Naive thymus-derived CD4-positive, alpha-beta T cell (primary cell): ENCODE measurements around the gene SPACA7. TPM values are rescaled to one million over a fixed set of nuclear protein-coding genes. Genes with fewer than 3 reads are reported as not detected.

ENCODE experiments used
- ATAC-seq: fragments of 150-1000 bp; cut with Tn5 transposase; 2 replicates; pipeline ENCODE4 v1.10.0; 2021; ENCODE audit warnings: mild to moderate bottlenecking, moderate library complexity
- CTCF ChIA-PET: fragments of 350-600 bp; sonication (Branson Sonifier 250); formaldehyde crosslinking; loops from one replicate; lab custom pipeline; 2021; ENCODE audit warnings: antibody characterized with exemption; lab: Charles Lee
- POLR2A ChIA-PET: fragments of 350-600 bp; sonication (Branson Sonifier 250); formaldehyde crosslinking; loops from one replicate; lab custom pipeline; 2021; ENCODE audit warnings: antibody characterized with exemption, inconsistent platforms; lab: Charles Lee
- DNase-seq, 9 donors: peaks; one replicate each; pipeline versions ENCODE4 v3.0.0 to v3.0.0-alpha.2; 2020 to 2022; ENCODE audit warnings: mixed read lengths in 1 of 9
- H3K27ac ChIP-seq: one replicate; pipeline ENCODE4 v1.7.0; 2013; ENCODE audit warnings: mild to moderate bottlenecking, low read depth, low read length, moderate library complexity
- H3K27me3 ChIP-seq, 2 donors: one replicate each; pipeline ENCODE4 v1.7.0; 2013; ENCODE audit warnings: low read length in 2 of 2, mild to moderate bottlenecking in 2 of 2, moderate library complexity in 2 of 2; ENCODE audit not compliant: control insufficient read depth in 2 of 2, insufficient read depth in 2 of 2
- H3K36me3 ChIP-seq, 3 experiments: 1 replicate in 2 of 3; 2 replicates in 1 of 3; pipeline ENCODE4 v1.7.0; 2013; ENCODE audit warnings: low read length in 3 of 3, mild to moderate bottlenecking in 3 of 3, moderate library complexity in 1 of 3; ENCODE audit not compliant: insufficient read depth in 3 of 3, control insufficient read depth in 2 of 3
- H3K4me1 ChIP-seq, 2 donors: one replicate each; pipeline ENCODE4 v1.7.0; 2013; ENCODE audit warnings: low read length in 2 of 2, mild to moderate bottlenecking in 2 of 2, moderate library complexity in 1 of 2; ENCODE audit not compliant: control insufficient read depth in 2 of 2, insufficient read depth in 2 of 2
- H3K4me3 ChIP-seq: 2 replicates; pipeline ENCODE4 v1.7.0; 2013; ENCODE audit warnings: mild to moderate bottlenecking, low read length
- H3K9me3 ChIP-seq, 3 experiments: 1 replicate in 2 of 3; 2 replicates in 1 of 3; pipeline ENCODE4 v1.7.0; 2013; ENCODE audit warnings: low read length in 3 of 3; ENCODE audit not compliant: control insufficient read depth in 2 of 3
- H3K27ac Mint-ChIP-seq, 9 donors: one replicate each; pipeline ENCODE4 v1.8.0; 2020 to 2022; ENCODE audit warnings: mixed read lengths in 9 of 9, mild to moderate bottlenecking in 8 of 9, moderate library complexity in 5 of 9, inconsistent platforms in 2 of 9
- H3K27me3 Mint-ChIP-seq, 5 donors: one replicate each; pipeline ENCODE4 v1.8.0; 2021 to 2022; ENCODE audit warnings: mixed read lengths in 5 of 5, mild to moderate bottlenecking in 1 of 5
- H3K36me3 Mint-ChIP-seq, 5 donors: one replicate each; pipeline ENCODE4 v1.8.0; 2020 to 2022; ENCODE audit warnings: mixed read lengths in 5 of 5, mild to moderate bottlenecking in 3 of 5, inconsistent platforms in 1 of 5
- H3K4me1 Mint-ChIP-seq, 7 donors: one replicate each; pipeline ENCODE4 v1.8.0; 2020 to 2022; ENCODE audit warnings: mixed read lengths in 7 of 7, mild to moderate bottlenecking in 3 of 7, inconsistent platforms in 1 of 7
- H3K4me3 Mint-ChIP-seq, 10 donors: one replicate each; pipeline ENCODE4 v1.8.0; 2020 to 2022; ENCODE audit warnings: mild to moderate bottlenecking in 10 of 10, mixed read lengths in 10 of 10, moderate library complexity in 6 of 10, inconsistent platforms in 2 of 10
- H3K9me3 Mint-ChIP-seq, 11 donors: one replicate each; pipeline ENCODE4 v1.8.0; 2020 to 2022; ENCODE audit warnings: mixed read lengths in 11 of 11, mild to moderate bottlenecking in 4 of 11, inconsistent platforms in 1 of 11, moderate library complexity in 1 of 11
- intact Hi-C, 2 donors: fragments of 100-400 bp; cut with micrococcal nuclease; formaldehyde crosslinking; loops; one replicate each; pipeline ENCODE4 v1.15.1; 2023
- polyA plus RNA-seq, 2 donors: library from polyadenylated mRNA; unstranded; fragments of 300-500 nt; fragmentation: Illumina TruSeq; gene quantifications; one replicate each; pipeline ENCODE4 v1.2.3, GENCODE V29; 2021
- total RNA-seq, 6 experiments: library from RNA in 5 of 6; stranded (reverse) in 5 of 6; gene quantifications; 1 replicate in 5 of 6; 2 replicates in 1 of 6; pipeline ENCODE4 v1.2.3 and lab custom pipeline; 2021 to 2026

The SPACA7 gene
- total and polyA plus RNA-seq, 7 experiments from 2014 or later: not detected

- H3K27me3 ChIP-seq: no peaks in the 10 kb centered on the region
- H3K9me3 Mint-ChIP-seq: peaks cover 0 to 5% (median 0%) of the 10 kb centered on the region in 11 donors
- DNase-seq (no peak), ATAC-seq (no peak)
- H3K4me1 ChIP-seq: no peaks in the 10 kb centered on the region
- H3K4me1 Mint-ChIP-seq: no peaks in the 10 kb centered on the region
- H3K9me3 ChIP-seq: no peaks in the 10 kb centered on the region
- intact Hi-C loops: no loop called here
- no peak overlapping the region for H3K4me3 ChIP-seq
- H3K27ac ChIP-seq: no peak overlapping the region
- no peaks in the 10 kb centered on the region for H3K36me3 Mint-ChIP-seq
- CTCF ChIA-PET: no interaction called here
- POLR2A ChIA-PET: no interaction called here
- H3K27me3 Mint-ChIP-seq: peaks cover 0 to 28% (median 15%) of the 10 kb centered on the region in 5 donors
- no peak overlapping the region for H3K27ac Mint-ChIP-seq
- no peaks in the 10 kb centered on the region for H3K36me3 ChIP-seq
- no peak overlapping the region for H3K4me3 Mint-ChIP-seq
Measured at GRCh38 chr13:112451512-112452379, 75.6 kb downstream of the SPACA7 start.

- DNase-seq (peak in 1 of 9 donors; percentile 20), ATAC-seq (no peak)
- Histone ChIP-seq H3K27ac (no peak overlapping the region), H3K9me3 (no peaks in the 10 kb centered on the region), H3K4me1 (no peaks in the 10 kb centered on the region), H3K4me3 (no peak overlapping the region), H3K27me3 (no peaks in the 10 kb centered on the region), H3K36me3 (no peaks in the 10 kb centered on the region)
- no peaks in the 10 kb centered on the region for H3K4me1 Mint-ChIP-seq
- peaks cover 0 to 5% (median 0%) of the 10 kb centered on the region in 11 donors for H3K9me3 Mint-ChIP-seq
- ChIA-PET POLR2A (no interaction called here), CTCF (no interaction called here)
- no peak overlapping the region for H3K27ac Mint-ChIP-seq
- H3K36me3 Mint-ChIP-seq: no peaks in the 10 kb centered on the region
- intact Hi-C loops: no loop called here
- H3K27me3 Mint-ChIP-seq: peaks cover 0 to 22% (median 9%) of the 10 kb centered on the region in 5 donors
- no peak overlapping the region for H3K4me3 Mint-ChIP-seq
Measured at GRCh38 chr13:112452380-112453206, 76.4 kb downstream of the SPACA7 start.

DNA sequence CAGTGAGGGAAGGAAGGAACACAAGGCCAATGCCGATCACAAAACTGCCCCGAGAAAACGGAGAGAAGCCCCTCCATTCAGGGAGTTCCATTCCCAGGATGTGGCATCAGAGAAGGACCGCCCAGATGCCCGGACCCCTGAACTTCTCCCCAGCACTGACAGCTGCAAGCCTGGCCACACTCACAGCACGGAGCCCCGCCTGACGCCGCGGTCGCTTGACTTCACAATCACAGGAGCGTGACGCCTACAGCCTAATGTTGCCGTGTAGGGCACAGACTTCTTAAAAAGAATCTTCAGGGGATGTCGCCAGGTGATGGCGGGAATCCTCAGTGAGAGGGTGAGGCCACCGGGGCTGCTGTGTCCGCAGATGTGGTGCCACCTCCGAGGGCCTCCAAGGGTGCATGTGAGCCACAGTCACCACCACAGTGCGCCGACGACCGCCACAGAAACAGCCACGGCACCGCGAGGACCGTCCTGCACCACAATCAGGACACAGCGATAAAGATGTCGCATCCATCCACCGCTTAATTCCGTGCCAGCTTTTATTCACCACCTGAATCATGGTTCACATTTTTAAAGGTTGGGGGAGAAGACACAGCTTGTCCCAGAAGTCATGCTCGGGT, 77.2 kb downstream of the SPACA7 start:
- no peaks in the 10 kb centered on the region for H3K9me3 ChIP-seq
- no peak overlapping the region for H3K27ac Mint-ChIP-seq
- no peak overlapping the region for H3K27ac ChIP-seq
- H3K4me3 Mint-ChIP-seq: no peak overlapping the region
- intact Hi-C loops: no loop called here
- H3K4me1 Mint-ChIP-seq: no peaks in the 10 kb centered on the region
- no peaks in the 10 kb centered on the region for H3K36me3 Mint-ChIP-seq
- peaks cover 0 to 22% (median 9%) of the 10 kb centered on the region in 5 donors for H3K27me3 Mint-ChIP-seq
- ATAC-seq (no peak), DNase-seq (peak in 1 of 9 donors; percentile 11)
- no peaks in the 10 kb centered on the region for H3K27me3 ChIP-seq
- H3K9me3 Mint-ChIP-seq: peaks cover 0 to 11% (median 1%) of the 10 kb centered on the region in 11 donors
- H3K36me3 ChIP-seq: no peaks in the 10 kb centered on the region
- H3K4me3 ChIP-seq: no peak overlapping the region
- ChIA-PET CTCF (no interaction called here), POLR2A (no interaction called here)
- H3K4me1 ChIP-seq: no peaks in the 10 kb centered on the region

GRCh38 chr13:112453874-112454647, 77.9 kb downstream of the SPACA7 start:
- ATAC-seq: no peak
- CTCF ChIA-PET: no interaction called here
- H3K4me3 ChIP-seq: no peak overlapping the region
- no peak overlapping the region for H3K27ac ChIP-seq
- no peaks in the 10 kb centered on the region for H3K36me3 ChIP-seq
- no peak for DNase-seq
- Mint-ChIP-seq H3K36me3 (peaks cover 0 to 5% (median 0%) of the 10 kb centered on the region in 5 donors), H3K4me3 (no peak overlapping the region), H3K27me3 (peaks cover 0 to 17% (median 11%) of the 10 kb centered on the region in 5 donors), H3K9me3 (peaks cover 0 to 18% (median 2%) of the 10 kb centered on the region in 11 donors), H3K27ac (no peak overlapping the region), H3K4me1 (no peaks in the 10 kb centered on the region)
- intact Hi-C loops: no loop called here
- H3K4me1 ChIP-seq: no peaks in the 10 kb centered on the region
- H3K27me3 ChIP-seq: no peaks in the 10 kb centered on the region
- no peaks in the 10 kb centered on the region for H3K9me3 ChIP-seq
- POLR2A ChIA-PET: no interaction called here

GRCh38 chr13:112454648-112455334, 78.6 kb downstream of the SPACA7 start:
- POLR2A ChIA-PET: no interaction called here
- no peak overlapping the region for H3K27ac Mint-ChIP-seq

More at GRCh38 chr13:112454648-112455334, 78.6 kb downstream of the SPACA7 start:
- Mint-ChIP-seq H3K36me3 (peaks cover 0 to 5% (median 0%) of the 10 kb centered on the region in 5 donors), H3K4me3 (no peak overlapping the region), H3K27me3 (peaks cover 3 to 15% (median 9%) of the 10 kb centered on the region in 5 donors), H3K9me3 (peaks cover 0 to 25% (median 6%) of the 10 kb centered on the region in 11 donors), H3K4me1 (no peaks in the 10 kb centered on the region)
- intact Hi-C loops: no loop called here
- H3K4me3 ChIP-seq: no peak overlapping the region
- no peaks in the 10 kb centered on the region for H3K36me3 ChIP-seq
- H3K27me3 ChIP-seq: no peaks in the 10 kb centered on the region
- no peaks in the 10 kb centered on the region for H3K9me3 ChIP-seq
- no peak overlapping the region for H3K27ac ChIP-seq
- CTCF ChIA-PET: no interaction called here
- ATAC-seq (no peak), DNase-seq (no peak)
- no peaks in the 10 kb centered on the region for H3K4me1 ChIP-seq
